ENCODE data around the gene DACH2.

DACH2 gene

GRCh38 chrX:86829786-86830185 lies 681.5 kb downstream of the DACH2 start:
- DNase-seq: no peak

GRCh38 chrX:86830685-86831084 lies 682.4 kb downstream of the DACH2 start:
- DNase-seq: no peak

GRCh38 chrX:86845101-86845500 lies 696.9 kb downstream of the DACH2 start:
- DNase-seq: no peak
